Prostate gland (tissue), 2 donors: Measurements from ENCODE around the gene MRPS18A.

Experiments used
- CTCF ChIP-seq, 4 experiments: fragments of 200-600 bp in 2 of 4; fragments of 450-650 bp in 2 of 4; sonication (generic) in 2 of 4; IDR thresholded peaks; 1 replicate in 3 of 4; 2 replicates in 1 of 4; pipeline ENCODE4 v1.5.1; 2016 to 2019; ENCODE audit warnings: antibody characterized with exemption in 4 of 4, mild to moderate bottlenecking in 2 of 4, moderate library complexity in 2 of 4
- POLR2A ChIP-seq: fragments of 450-650 bp; IDR thresholded peaks from one replicate; pipeline ENCODE4 v1.6.1; 2016; ENCODE audit warnings: antibody characterized with exemption, mild to moderate bottlenecking
- POLR2AphosphoS5 ChIP-seq: sonication (generic); formaldehyde crosslinking; IDR thresholded peaks from one replicate; pipeline ENCODE4 v1.6.1; 2017; ENCODE audit warnings: antibody characterized with exemption

- TF ChIP-seq POLR2AphosphoS5: peak; percentile 68
- no peak for TF ChIP-seq POLR2A
- TF ChIP-seq CTCF (IDR thresholded peaks at IDR 0.05): peak; percentile 81 to 96 (median 91)
Measured at GRCh38 chr6:43667245-43668150, 20.1 kb downstream of the MRPS18A start.
